ENCODE results near the gene EBI3.
"Not testable (repeated sequence)": the region's sequence is repeated elsewhere in the genome, so short reads cannot be mapped to it uniquely, and the experiment has no call there.

EBI3 gene

GRCh38 chr19:4229179-4229931 lies at the start of gene EBI3:
EBI3 (plus strand) TSS chr19:4229523; CDS start chr19:4229551, 28 bp downstream.
- peak in 1 of 2 donors; percentile 41 for DNase-seq (ENCODE audit: low read depth in 1 of 2, low spot score in 1 of 2)

GRCh38 chr19:4181053-4181508 lies 48.2 kb upstream of the EBI3 start:
- DNase-seq (ENCODE audit: low read depth in 1 of 2, low spot score in 1 of 2) = no peak

- DNase-seq (ENCODE audit: low read depth in 1 of 2, low spot score in 1 of 2) = peak; percentile 92 to 95
These were observed 47.1 kb upstream of the EBI3 start, which contains the start of the genes ANKRD24 and SIRT6 for GRCh38 chr19:4182084-4182810. ANKRD24 (plus strand) TSS chr19:4182689; CDS start chr19:4186426, 3,737 bp downstream. SIRT6 (minus strand) TSS chr19:4182563; CDS start chr19:4182539, 24 bp downstream.

GRCh38 chr19:4183967-4184717 lies 45.2 kb upstream of the EBI3 start:
- DNase-seq (ENCODE audit: low read depth in 1 of 2, low spot score in 1 of 2) = no peak

- no peak for DNase-seq (ENCODE audit: low read depth in 1 of 2, low spot score in 1 of 2)
These were observed 44.5 kb upstream of the EBI3 start for GRCh38 chr19:4184718-4185352.

GRCh38 chr19:4185413-4186086 lies 43.8 kb upstream of the EBI3 start:
- no peak for DNase-seq (ENCODE audit: low read depth in 1 of 2, low spot score in 1 of 2)

- DNase-seq (ENCODE audit: low read depth in 1 of 2, low spot score in 1 of 2) = peak; percentile 42 to 54
These were observed 43.0 kb upstream of the EBI3 start for GRCh38 chr19:4186087-4186993.

- DNase-seq (ENCODE audit: low read depth in 1 of 2, low spot score in 1 of 2) = no peak
These were observed 41.8 kb upstream of the EBI3 start for GRCh38 chr19:4187313-4188122.

- no peak for DNase-seq (ENCODE audit: low read depth in 1 of 2, low spot score in 1 of 2)
These were observed 39.7 kb upstream of the EBI3 start for GRCh38 chr19:4189641-4190040.

GRCh38 chr19:4192537-4192936 lies 36.8 kb upstream of the EBI3 start:
- not testable (repeated sequence) for DNase-seq (ENCODE audit: low read depth in 1 of 2, low spot score in 1 of 2)

- no peak for DNase-seq (ENCODE audit: low read depth in 1 of 2, low spot score in 1 of 2)
These were observed 35.0 kb upstream of the EBI3 start for GRCh38 chr19:4194353-4194752.

- DNase-seq (ENCODE audit: low read depth in 1 of 2, low spot score in 1 of 2) = no peak
These were observed 33.3 kb upstream of the EBI3 start for GRCh38 chr19:4196009-4196408.

- DNase-seq (ENCODE audit: low read depth in 1 of 2, low spot score in 1 of 2) = no peak
These were observed 32.7 kb upstream of the EBI3 start for GRCh38 chr19:4196587-4197148.

- DNase-seq (ENCODE audit: low read depth in 1 of 2, low spot score in 1 of 2) = no peak
These were observed 32.1 kb upstream of the EBI3 start for GRCh38 chr19:4197228-4197624.

- DNase-seq (ENCODE audit: low read depth in 1 of 2, low spot score in 1 of 2) = no peak
These were observed 31.5 kb upstream of the EBI3 start for GRCh38 chr19:4197625-4198466.

- DNase-seq (ENCODE audit: low read depth in 1 of 2, low spot score in 1 of 2) = no peak
These were observed 30.7 kb upstream of the EBI3 start for GRCh38 chr19:4198467-4199126.
